Large intestine (tissue), 3 donors: ENCODE results near the gene SELENOI. TPM values are rescaled to one million over a fixed set of nuclear protein-coding genes. Genes with fewer than 3 reads are reported as not detected.

ENCODE experiments used
- DNase-seq, 2 donors: peaks; one replicate each; pipeline versions ENCODE4 v3.0.0 to v3.0.0-alpha.2; 2013
- H3K27ac ChIP-seq: one replicate; pipeline ENCODE4 v1.5.1; 2013; ENCODE audit warnings: low read length
- H3K27me3 ChIP-seq: 2 replicates; pipeline ENCODE4 v1.6.1; 2013; ENCODE audit warnings: low read length; ENCODE audit not compliant: control insufficient read depth, insufficient read depth
- H3K36me3 ChIP-seq: 2 replicates; pipeline ENCODE4 v1.6.1; 2013; ENCODE audit warnings: low read length; ENCODE audit not compliant: control insufficient read depth, insufficient read depth
- H3K4me1 ChIP-seq: one replicate; pipeline ENCODE4 v1.6.1; 2013; ENCODE audit warnings: low read length; ENCODE audit not compliant: control insufficient read depth, insufficient read depth
- H3K4me3 ChIP-seq: one replicate; pipeline ENCODE4 v1.5.1; 2013; ENCODE audit warnings: low read length
- H3K9me3 ChIP-seq: one replicate; pipeline ENCODE4 v1.6.1; 2013; ENCODE audit warnings: mild to moderate bottlenecking, low read depth, low read length, moderate library complexity; ENCODE audit not compliant: control insufficient read depth
- WGBS: methylation state at CpG from one replicate; pipeline ENCODE4 v1.1.5; 2013; ENCODE audit warnings: low lambda C conversion rate; ENCODE audit not compliant: insufficient coverage; 5-methylcytosine and 5-hydroxymethylcytosine counted together
- polyA plus RNA-seq: library from polyadenylated mRNA; unstranded; fragments of 120-200 nt; gene quantifications from one replicate; pipeline ENCODE4 v1.2.1, GENCODE V29; 2013

SELENOI gene
- polyA plus RNA-seq, 1 donor = 36.8 TPM

DNA sequence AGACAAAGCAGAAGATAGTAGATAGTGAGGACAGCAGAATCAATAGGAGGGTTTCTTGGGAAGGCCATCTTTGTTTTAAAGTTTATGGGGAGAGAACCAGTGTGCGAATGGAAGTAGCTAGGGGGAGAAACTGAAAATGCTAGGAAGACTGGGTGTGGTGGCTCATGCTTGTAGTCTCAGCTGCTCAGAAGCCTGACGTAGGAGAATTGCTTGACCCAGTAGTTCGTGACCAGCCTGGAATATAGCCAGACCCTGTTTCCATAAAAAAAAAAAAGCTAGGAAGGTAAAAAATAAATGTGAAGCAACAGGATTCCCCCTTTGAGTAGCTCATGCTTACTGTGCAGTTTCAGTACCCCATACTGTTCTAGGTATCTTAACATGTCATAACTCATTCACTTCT is 36.6 kb downstream of the SELENOI start:
- H3K27me3 ChIP-seq = no peaks in the 10 kb centered on the region
- 100% methylated on average over 2 of the region's 3 CpGs for WGBS

DNA sequence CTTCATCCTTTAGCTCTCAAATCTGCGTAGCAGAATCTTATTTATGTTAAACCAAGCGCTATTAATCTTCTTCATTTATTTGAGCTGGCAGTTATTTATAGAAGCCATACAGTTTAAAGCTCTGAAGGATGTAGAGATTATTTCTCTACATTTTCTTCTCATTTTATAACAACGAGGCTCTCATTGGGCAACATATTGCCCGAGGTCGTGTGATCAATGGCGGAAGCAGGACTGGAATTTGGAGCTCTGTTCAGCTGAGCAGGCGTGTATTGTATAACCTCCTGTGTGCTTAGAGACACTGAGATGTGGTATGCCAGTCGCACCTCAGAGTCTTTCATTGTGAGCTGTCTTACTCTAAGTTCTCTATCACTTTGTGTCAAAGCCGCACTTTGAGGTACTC is 38.2 kb downstream of the SELENOI start:
- WGBS = 82% methylated on average over 4 of the region's 9 CpGs
- Histone ChIP-seq H3K4me3 (no peak overlapping the region), H3K9me3 (no peaks in the 10 kb centered on the region), H3K27ac (no peak overlapping the region), H3K36me3 (peaks cover 35% of the 10 kb centered on the region), H3K27me3 (no peaks in the 10 kb centered on the region), H3K4me1 (no peaks in the 10 kb centered on the region)
- no peak for DNase-seq

More for the DNA sequence above, 36.6 kb downstream of the SELENOI start:
- no peak for DNase-seq
- Histone ChIP-seq H3K27ac (no peak overlapping the region), H3K9me3 (no peaks in the 10 kb centered on the region), H3K4me1 (no peaks in the 10 kb centered on the region), H3K36me3 (peaks cover 38% of the 10 kb centered on the region), H3K4me3 (no peak overlapping the region)

DNA sequence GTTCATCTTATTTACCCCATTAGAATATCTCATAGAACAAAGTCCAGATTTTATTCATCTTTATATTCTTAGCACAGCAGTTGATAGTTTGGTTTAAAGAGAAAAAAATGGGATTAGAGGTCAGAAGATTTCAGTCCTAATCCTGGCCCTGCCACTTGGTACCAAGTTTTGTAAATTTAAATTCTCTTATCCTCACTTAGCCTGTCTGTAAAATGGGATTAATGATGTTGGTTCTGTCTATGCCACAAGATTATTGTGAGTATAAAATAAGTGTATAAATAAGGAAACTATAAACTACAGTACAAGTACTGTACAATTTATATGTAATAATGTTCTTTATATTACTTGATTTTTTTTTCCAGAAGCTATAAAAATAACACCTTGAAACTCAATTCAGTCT is 38.7 kb downstream of the SELENOI start:
- Histone ChIP-seq H3K4me1 (no peaks in the 10 kb centered on the region), H3K4me3 (no peak overlapping the region), H3K9me3 (no peaks in the 10 kb centered on the region), H3K27me3 (no peaks in the 10 kb centered on the region), H3K36me3 (peaks cover 37% of the 10 kb centered on the region), H3K27ac (no peak overlapping the region)
- no peak for DNase-seq

DNA sequence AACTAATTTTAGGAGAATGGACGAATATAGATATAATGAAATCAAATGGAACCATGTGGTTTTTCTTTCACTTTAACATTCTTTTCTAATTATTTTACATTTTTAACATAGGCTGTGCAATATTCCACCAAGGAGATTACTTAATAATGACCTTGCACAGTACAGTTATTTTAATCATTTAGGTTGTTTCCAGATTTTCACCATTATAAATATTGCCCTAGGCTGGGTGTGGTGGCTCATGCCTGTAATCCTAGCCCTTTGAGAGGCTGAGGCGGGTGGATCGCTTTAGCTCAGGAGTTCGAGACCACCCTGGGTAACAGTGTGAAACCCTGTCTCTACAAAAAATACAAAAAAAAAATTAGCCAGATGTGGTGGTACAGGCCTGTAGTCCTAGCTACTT is 41.2 kb downstream of the SELENOI start:
- Histone ChIP-seq H3K27me3 (no peaks in the 10 kb centered on the region), H3K4me1 (no peaks in the 10 kb centered on the region), H3K4me3 (no peak overlapping the region), H3K36me3 (peaks cover 36% of the 10 kb centered on the region), H3K9me3 (no peaks in the 10 kb centered on the region), H3K27ac (no peak overlapping the region)
- DNase-seq = no peak
- 100% methylated on average over 1 of the region's 4 CpGs for WGBS

DNA sequence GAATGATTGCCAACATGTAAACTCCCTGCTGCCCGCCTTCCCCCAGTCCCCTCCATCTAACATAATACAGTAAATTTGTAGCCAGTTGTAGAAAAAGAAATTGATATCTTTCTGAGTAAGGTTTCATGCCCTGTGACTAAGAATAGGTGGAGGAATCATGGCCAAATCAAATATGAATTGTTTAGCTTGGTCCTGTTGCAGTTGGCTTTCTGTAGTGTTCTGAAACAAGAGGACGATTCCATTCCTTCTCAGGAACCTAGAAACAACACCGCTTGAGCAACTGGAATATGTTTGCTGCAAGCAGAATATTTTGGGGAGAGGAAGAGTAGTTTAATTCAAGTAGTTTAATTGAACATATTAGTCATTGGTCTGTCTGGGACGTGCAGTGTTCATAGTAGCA is 48.8 kb downstream of the SELENOI start:
- 93% methylated on average over 2 of the region's 4 CpGs for WGBS
- DNase-seq = no peak
- Histone ChIP-seq H3K27me3 (no peaks in the 10 kb centered on the region), H3K36me3 (peaks cover 7% of the 10 kb centered on the region), H3K27ac (no peak overlapping the region), H3K4me3 (no peak overlapping the region), H3K4me1 (no peaks in the 10 kb centered on the region), H3K9me3 (no peaks in the 10 kb centered on the region)

DNA sequence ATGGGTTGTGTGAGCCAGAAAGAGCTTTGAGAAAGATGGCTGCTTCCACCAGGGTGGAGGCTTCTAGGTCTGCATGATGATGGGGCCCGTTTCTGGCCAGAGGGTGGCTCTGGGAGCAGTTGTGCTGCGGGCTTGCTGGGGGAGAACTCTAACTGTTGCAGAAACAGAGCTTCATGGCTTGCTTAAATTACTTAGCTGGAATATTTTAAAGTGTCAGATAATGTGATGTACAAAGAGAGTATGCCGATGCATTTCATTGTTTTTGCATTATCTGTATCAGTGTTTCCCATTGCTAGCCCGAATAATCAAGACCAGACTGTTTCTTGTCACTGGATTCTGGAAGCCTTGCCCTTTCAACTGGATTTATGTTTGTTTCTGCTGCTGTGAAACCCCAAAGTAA is 49.5 kb downstream of the SELENOI start:
- no peaks in the 10 kb centered on the region for H3K27me3 ChIP-seq
- H3K36me3 ChIP-seq = peaks cover 5% of the 10 kb centered on the region
- H3K27ac ChIP-seq = no peak overlapping the region
- H3K4me1 ChIP-seq = no peaks in the 10 kb centered on the region
- no peak overlapping the region for H3K4me3 ChIP-seq
- WGBS = 80% methylated on average over 1 of the region's 4 CpGs
- H3K9me3 ChIP-seq = no peaks in the 10 kb centered on the region
- DNase-seq = no peak

DNA sequence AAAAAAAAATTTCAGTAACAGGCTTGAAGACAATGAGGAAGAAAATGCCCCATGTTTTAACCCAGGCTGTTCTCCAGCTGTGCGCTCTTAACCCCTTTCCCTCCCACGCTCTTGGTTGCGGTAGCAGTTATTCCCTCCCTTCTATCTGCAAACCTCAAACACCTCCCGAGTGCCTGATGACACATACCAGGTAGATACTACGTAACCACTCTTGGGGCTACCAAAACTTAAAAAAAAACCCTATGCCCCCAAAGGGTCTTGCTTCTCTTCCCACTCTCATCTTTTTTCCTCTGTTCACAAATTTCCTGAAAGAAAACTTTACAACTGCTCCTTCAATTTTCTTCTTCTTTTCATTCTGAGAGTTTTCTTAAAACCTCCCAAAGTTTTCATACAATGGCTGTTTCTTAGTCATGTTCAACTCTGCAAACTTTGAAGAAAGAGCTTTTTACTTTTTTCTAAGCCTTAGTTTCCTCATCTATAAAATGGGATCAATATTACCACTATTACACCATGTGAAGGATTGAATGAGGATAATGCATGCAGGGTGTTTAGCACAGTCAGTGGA is 50.9 kb downstream of the SELENOI start:
- H3K27me3 ChIP-seq = peaks cover 6% of the 10 kb centered on the region

DNA sequence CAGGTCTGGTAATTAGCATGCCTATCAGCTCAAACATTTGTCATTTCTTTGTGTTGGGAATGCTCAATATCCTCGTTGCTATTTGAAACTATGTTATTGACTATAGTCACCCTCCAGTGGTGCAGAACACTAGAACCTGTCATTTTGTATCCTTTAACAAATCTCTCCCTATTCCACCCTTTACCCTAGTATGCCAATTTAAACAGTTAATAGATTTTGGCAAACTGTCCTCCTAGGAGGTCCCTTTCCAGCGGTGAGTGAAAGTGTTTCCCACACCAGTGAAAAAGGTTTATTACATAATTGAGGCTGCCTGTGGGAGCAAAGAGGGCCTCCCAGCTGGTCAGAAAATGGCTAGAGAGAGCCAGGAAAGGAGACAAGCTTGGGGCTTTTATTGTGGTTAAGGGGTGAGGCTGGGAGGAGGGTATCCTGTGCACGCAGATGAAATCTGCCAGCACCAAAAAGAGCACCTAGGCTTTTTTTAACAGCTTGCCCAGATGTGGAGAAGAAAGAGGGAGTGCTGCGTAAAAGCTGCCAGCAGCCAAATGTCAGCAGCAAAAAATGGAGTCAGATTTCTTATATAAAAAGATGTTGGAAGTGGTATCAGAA is 53.9 kb downstream of the SELENOI start:
- H3K4me3 ChIP-seq = no peak overlapping the region
- no peaks in the 10 kb centered on the region for H3K9me3 ChIP-seq
- peaks cover 9% of the 10 kb centered on the region for H3K27me3 ChIP-seq
- H3K27ac ChIP-seq = no peak overlapping the region
- no peaks in the 10 kb centered on the region for H3K4me1 ChIP-seq
- H3K36me3 ChIP-seq = no peaks in the 10 kb centered on the region
- DNase-seq = no peak
- WGBS = no CpG with 5 or more reads among the region's 4 CpGs

More for the DNA sequence above, 50.9 kb downstream of the SELENOI start:
- no peak for DNase-seq
- WGBS = no CpG with 5 or more reads among the region's 5 CpGs
- H3K27ac ChIP-seq = no peak overlapping the region
- H3K36me3 ChIP-seq = no peaks in the 10 kb centered on the region
- no peaks in the 10 kb centered on the region for H3K9me3 ChIP-seq
- no peak overlapping the region for H3K4me3 ChIP-seq
- no peaks in the 10 kb centered on the region for H3K4me1 ChIP-seq

DNA sequence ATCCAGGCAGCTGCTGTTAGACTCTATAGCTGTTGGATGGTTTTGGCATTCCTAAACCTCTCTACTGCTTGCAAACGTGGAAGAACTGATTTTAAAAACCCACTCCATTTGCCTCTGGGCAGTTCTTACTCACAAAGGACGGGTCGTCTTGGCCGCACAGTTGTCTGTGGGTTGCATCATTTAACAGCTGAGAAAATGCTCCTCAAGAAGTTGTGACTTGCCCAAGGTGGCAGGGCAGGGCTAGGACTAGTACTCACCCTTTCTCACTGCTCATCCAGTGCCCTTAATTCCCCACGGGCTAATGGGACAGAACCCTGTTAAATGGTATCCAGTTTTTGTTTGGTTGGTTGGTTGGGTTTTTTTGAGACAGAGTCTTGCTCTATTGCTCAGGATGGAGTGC is 54.8 kb downstream of the SELENOI start:
- Histone ChIP-seq H3K27me3 (peaks cover 9% of the 10 kb centered on the region), H3K4me3 (no peak overlapping the region), H3K36me3 (no peaks in the 10 kb centered on the region), H3K27ac (no peak overlapping the region), H3K9me3 (no peaks in the 10 kb centered on the region), H3K4me1 (no peaks in the 10 kb centered on the region)
- no CpG with 5 or more reads among the region's 5 CpGs for WGBS
- no peak for DNase-seq

DNA sequence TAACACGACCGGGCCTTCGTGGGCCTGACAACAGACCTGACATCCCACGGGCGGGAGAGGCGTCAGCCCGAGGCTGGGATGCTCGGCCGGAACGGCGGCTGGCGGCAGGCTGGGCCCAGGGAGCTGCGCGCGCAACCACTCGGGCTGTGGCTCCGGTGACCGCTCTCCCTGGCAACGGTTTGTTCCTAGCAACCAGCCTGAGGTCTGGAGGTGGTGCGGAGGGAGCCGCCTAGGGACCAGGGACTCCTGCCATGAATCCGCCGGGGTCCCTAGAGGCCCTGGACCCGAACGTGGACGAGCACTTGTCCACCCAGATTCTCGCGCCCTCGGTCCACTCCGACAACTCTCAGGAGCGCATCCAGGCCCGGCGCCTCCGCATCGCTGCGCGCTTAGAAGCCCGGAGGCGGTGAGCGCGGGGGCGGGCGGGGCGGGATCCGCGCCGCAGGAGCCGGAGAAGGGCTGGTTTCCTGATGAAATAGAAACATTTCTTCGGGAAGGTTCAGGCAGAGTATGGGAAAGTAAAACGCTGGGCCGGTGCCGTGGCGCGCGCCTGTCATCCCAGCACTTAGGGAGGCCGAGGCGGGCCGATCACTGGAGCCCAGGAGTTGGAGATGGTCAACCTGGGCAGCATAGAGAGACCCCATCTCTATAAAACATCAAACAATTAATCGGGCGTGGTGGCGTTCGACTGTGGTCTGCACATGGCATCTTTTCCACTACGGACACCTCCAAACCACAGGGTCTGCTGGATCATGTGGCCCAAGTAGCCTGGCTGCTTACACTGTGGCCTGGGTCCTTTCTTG is 56.0 kb downstream of the SELENOI start, which contains the start of gene DRC1:
Gene DRC1, plus strand, starts transcription at position 182 of the 803 bp plus-strand sequence. Its CDS starts 70 bp downstream, at position 252.
- Histone ChIP-seq H3K4me1 (no peaks in the 10 kb centered on the region), H3K9me3 (no peaks in the 10 kb centered on the region), H3K27me3 (peaks cover 9% of the 10 kb centered on the region), H3K4me3 (peak within 1 kb of the TSS; percentile 33), H3K27ac (no peak within 1 kb of the TSS), H3K36me3 (no peaks in the 10 kb centered on the region)
- WGBS = no CpG with 5 or more reads among the region's 63 CpGs
- DNase-seq = peak; percentile 79 to 82
